ENCODE data around the gene UCP2. TPM values are rescaled to one million over a fixed set of nuclear protein-coding genes. Genes with fewer than 3 reads are reported as not detected.

UCP2 gene
- total and polyA plus RNA-seq, 9 of the 15 experiments (the other 6 are each of a cell fraction or from before 2014, with no cell fraction given) = 19.2 to 216 (median 87.9) TPM

DNA sequence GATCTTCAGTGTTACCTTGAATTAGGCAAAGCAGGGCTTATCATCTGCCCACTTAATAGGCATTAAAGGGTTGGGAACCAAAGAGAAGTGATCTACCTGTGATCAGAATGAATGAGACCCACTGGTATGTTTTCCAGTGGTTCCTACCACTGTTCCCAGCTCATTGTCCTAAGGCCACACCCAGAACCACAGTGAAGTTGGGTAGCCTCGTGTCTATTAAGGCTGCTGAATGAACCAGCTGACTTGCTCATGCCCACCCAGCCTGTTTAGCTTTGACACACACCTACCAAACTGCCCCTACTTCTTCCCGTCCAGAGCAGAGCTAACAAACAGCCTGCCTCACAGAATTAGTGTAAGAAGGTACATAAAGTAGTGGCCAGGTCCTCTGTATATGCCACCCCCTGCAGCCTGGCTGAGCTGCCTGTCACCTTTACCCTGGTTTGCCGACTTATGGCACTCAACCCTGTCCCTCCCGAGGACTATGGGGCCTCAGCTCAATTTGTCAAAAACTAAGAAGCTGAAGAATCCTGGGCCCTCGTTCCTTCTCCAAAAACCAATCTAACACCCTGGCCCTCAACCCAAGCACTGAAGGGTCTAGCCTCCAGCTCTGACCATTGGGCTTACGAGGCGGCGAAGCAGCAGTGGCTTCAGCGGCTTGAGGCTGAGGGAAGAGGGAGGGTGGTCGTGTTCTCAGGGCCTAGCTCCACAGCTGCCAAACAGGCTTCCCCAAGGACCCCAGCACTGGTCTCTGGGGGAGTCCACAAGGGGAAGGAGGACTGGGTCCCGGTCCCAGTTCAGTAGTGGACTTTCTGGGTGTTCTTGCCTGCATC is 9.8 kb downstream of the UCP2 start:
- Histone ChIP-seq H4K20me1 (replicated peaks; ENCODE audit: control insufficient read depth, insufficient read depth, low read length) (peaks cover 14% of the 10 kb centered on the region), H2AFZ (ENCODE audit: low read depth, low read length) (no peak overlapping the region), H3K4me3 (no peak overlapping the region), H3K4me1 (replicated peaks in 1 of 2; ENCODE audit: control insufficient read depth in 2 of 2, insufficient read depth in 2 of 2, low read length in 2 of 2) (peaks cover 12 to 40% of the 10 kb centered on the region in 2 experiments; a peak in 4 of 5 replicates), H3K27ac (ENCODE audit: extremely low read depth, low read depth, low read length) (no peak overlapping the region), H3K27me3 (ENCODE audit: control insufficient read depth in 2 of 2, insufficient read depth in 2 of 2, low read length in 2 of 2) (no peaks in the 10 kb centered on the region), H3K79me2 (ENCODE audit: control insufficient read depth, insufficient read depth, low read length) (no peaks in the 10 kb centered on the region), H3K4me2 (ENCODE audit: insufficient read depth, low read length) (no peak overlapping the region), H3K9ac (ENCODE audit: insufficient read depth in 1 of 2, low read depth in 2 of 2, low read length in 2 of 2) (peak overlapping the region in 1 of 2 experiments; percentile 73; a peak in 1 of 4 replicates), H3K36me3 (ENCODE audit: control insufficient read depth, insufficient read depth, low read length) (peaks cover 41% of the 10 kb centered on the region), H3K9me1 (ENCODE audit: control insufficient read depth, insufficient read depth, low read length) (no peaks in the 10 kb centered on the region), H3K9me3 (replicated peaks; ENCODE audit: control insufficient read depth, insufficient read depth, low read depth, low read length) (no peaks in the 10 kb centered on the region)
- TF ChIP-seq THRB (CRISPR knock-in tag; conservative IDR thresholded peaks at IDR 0.05) (no peak), SUPT5H (IDR thresholded peaks at IDR 0.05) (0 out of 2 replicates have a peak, but pooled peaks have one; percentile 21), POLR2AphosphoS2 (IDR thresholded peaks at IDR 0.05; ENCODE audit: low read length) (peak; percentile 60; the same call in 1 of the 2 replicates), POLR2A (conservative IDR thresholded peaks at IDR 0.05) (peak; percentile 62; the same call in 1 of the 2 replicates), POLR2G (IDR thresholded peaks at IDR 0.05; ENCODE audit: low read depth, low read length) (peak; percentile 59), STAG1 (CRISPR knock-in tag; IDR thresholded peaks at IDR 0.05; ENCODE audit: borderline replicate concordance) (no peak), ASH1L (IDR thresholded peaks at IDR 0.05; ENCODE audit: borderline replicate concordance, low read depth, partially characterized antibody) (no peak), ZNF766 (CRISPR knock-in tag; conservative IDR thresholded peaks at IDR 0.05) (no peak), IFI16 (CRISPR knock-in tag; IDR thresholded peaks at IDR 0.05) (no peak), NFIC (IDR thresholded peaks at IDR 0.05) (no peak), GATAD2A (IDR thresholded peaks at IDR 0.05) (no peak), TRIM25 (IDR thresholded peaks at IDR 0.05; ENCODE audit: borderline replicate concordance) (no peak), ZNF232 (CRISPR knock-in tag; IDR thresholded peaks at IDR 0.05) (no peak)
- TF ChIP-seq, protein P1, sequence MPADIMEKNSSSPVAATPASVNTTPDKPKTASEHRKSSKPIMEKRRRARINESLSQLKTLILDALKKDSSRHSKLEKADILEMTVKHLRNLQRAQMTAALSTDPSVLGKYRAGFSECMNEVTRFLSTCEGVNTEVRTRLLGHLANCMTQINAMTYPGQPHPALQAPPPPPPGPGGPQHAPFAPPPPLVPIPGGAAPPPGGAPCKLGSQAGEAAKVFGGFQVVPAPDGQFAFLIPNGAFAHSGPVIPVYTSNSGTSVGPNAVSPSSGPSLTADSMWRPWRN (IDR thresholded peaks at IDR 0.05; ENCODE audit: low read depth) = no peak
- POLR2A ChIA-PET = interaction anchor here (0.6 to 5.7 kb wide), 10 partner anchors 8 to 267 kb away, joined by 3 to 54 read pairs (median 4); partner anchors contain the start of gene UCP2
- WGBS (ENCODE audit: insufficient coverage, low coverage, missing lambda C conversion rate) = 63% methylated on average over 10 of the region's 11 CpGs
- BruUV-seq (replicated peaks) = no TSS peak
- peak; percentile 11 for ATAC-seq
- CTCF ChIA-PET (ENCODE audit: low intra/inter-chr PET ratio) = no interaction called here
- intact Hi-C loops (cut with micrococcal nuclease) (no loop called here), in situ Hi-C loops (cut with MboI) (no loop called here)
- no peak for FAIRE-seq
- peak in 2 of 4 experiments; percentile 10 to 25 for DNase-seq (ENCODE audit: extremely low read depth in 1 of 4, low spot score in 3 of 4)

Measured in K562 (cell line).